ENCODE results near the gene LARP4B.

LARP4B gene

GRCh38 chr10:923844-924523 lies 7.5 kb downstream of the LARP4B start:
- no peak for DNase-seq

DNA sequence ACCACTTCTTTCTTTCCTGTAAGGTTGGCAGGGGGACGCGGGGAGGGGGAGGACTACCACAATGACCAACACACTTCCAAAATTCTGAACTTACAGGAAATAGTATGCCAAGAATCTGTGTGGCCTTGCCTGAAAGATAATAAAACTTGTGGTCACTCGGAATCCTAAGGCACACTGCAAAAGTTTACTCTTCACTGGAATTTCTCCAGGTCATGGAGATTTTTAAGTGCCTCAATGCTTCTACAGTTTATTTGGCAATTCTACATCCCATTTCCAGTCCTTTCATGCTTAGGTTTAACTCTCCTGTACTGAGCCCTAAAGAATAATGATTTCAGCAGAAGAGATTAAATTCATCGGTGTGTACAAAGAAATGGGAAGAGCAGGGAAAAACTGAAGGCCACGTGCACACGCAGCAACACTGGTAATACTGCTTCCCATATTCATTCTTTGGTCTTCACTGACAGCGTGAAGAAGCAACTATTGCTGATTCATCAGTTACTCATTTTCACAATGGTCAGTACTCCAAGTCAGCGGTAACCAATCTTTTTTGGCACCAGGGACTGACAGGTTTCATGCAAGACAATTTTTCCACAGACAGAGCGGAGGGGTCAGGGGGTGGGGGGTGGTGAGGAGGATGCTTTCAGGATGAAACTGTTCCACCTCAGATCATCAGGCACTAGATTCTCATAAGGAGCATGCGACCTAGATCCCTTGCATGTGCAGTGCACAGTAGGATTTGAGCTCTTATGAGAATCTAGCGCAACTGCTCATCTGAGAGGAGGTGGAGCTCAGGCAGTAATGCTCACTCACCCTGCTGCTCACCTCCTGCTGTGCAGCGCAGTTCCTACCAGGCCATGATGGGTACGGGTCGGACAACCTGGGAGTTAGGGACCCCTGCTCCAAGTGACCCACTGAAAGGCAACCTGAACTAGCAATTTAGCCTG lies 9.8 kb downstream of the LARP4B start:
- DNase-seq = no peak

GRCh38 chr10:920450-920849 lies 11.1 kb downstream of the LARP4B start:
- DNase-seq = no peak

- DNase-seq = no peak
Measured at GRCh38 chr10:919481-919880, 12.0 kb downstream of the LARP4B start.

DNA sequence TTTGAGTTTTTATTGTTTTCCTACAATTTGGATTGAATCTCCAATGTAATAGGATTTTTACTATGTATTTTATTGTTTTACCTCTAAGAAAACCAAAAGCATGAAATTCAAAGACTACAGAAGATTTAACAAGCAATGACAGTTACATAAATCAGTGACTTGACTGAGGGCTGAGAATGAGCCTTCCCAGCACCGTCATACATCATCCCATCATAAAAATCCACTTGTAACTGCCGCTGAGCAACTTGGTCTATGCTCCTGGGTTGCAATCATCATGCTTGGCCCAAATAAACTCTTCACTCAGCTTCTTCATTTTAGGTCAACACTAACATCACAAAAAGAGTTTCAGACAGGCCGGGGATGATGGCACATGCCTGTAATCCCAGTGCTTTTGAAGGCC lies 13.5 kb downstream of the LARP4B start:
- DNase-seq = no peak

DNA sequence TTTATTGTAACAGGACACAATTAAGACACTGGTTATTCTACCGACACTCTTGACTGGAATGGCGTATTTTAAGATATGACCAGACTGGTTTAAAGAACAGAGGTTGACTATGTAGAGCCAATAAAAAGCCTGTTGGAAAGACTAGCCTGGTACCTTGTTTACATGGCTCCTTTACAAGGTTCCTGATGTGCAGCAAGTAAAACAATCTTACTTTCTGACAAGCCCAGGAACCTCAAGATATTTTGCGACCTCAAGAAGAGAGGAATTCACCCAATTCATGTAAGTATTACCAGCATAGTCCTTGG lies 14.1 kb downstream of the LARP4B start:
- no peak for DNase-seq

GRCh38 chr10:916716-917415 lies 14.6 kb downstream of the LARP4B start:
- DNase-seq = no peak

DNA sequence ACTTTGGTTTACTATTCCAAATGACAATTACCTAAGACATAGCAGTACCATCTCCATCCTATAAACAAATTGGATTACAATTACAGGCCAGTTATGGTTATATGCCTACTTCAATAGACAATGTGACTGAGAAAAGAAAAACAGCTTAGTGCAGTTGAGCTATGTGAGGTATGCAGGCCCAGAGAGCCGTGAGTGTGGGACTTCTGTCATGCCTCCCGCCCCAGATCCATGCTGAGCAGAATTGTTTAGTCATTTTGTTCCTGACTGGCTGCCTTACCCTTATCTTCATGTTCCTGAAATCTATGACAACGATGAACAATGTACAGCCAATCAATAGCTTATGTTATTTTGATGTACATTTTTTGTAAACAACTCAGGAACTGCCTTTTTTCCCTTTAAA lies 21.7 kb downstream of the LARP4B start:
- no peak for DNase-seq

- no peak for DNase-seq
Measured at GRCh38 chr10:905972-906371, 25.5 kb downstream of the LARP4B start.

DNA sequence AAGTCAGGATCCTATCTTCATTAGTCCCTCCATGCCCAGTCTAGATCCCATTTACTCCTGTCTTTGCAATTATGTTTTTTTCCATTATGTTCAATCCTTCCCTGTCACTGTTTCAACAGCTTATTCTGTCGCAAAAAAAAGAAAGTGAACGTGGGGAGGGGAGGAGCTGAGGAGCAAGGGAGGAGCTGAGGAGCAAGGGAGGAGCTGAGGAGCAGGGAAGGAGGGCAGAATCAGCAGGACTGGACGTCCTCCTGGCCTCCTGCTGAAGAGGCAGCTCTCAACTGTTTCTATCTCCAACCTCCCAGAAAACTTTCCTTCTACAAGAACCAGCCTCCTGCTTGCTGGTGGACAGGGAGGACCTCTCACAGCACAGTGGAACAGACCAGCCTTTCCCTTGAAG lies 26.0 kb downstream of the LARP4B start:
- DNase-seq = no peak

- no peak for DNase-seq
Measured at GRCh38 chr10:904403-904802, 27.1 kb downstream of the LARP4B start.

DNA sequence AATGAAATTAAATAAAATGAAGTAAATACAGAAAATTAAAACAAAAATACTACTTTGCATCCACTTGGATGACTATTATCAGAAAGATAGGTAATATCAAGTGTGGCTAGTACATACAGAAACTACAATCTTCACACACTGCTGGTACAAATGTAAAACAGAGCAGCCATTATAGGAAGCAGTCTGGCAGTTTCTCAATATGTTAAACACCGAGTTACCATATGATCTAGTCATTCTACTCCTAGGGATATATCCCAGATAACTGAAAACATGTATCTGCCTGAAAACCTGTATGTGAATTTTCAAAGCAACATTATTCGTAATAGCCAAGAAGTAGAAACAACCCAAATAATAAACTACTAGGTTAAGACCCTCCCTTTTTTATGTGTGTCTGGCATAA lies 33.4 kb downstream of the LARP4B start:
- no peak for DNase-seq

DNA sequence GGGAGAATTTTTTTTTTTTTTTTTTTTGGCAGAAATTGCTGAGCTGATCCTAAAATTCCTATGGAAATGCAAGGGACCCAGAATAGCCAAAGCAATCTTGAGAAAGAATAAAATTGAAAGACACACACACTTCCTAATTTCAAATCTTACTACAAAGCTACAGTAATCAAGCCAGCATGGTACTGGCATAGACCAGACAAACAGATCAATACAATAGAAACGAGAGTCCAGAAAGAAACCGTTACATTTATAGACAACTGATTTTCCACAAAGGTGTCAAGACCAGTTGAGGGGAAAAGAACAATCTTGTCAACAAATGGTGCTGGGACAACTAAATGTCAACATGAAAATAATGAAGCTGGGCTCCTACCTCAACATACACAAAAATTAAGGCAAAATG lies 34.5 kb downstream of the LARP4B start:
- DNase-seq = no peak

- DNase-seq = no peak
Measured at GRCh38 chr10:895324-895723, 36.2 kb downstream of the LARP4B start.

DNA sequence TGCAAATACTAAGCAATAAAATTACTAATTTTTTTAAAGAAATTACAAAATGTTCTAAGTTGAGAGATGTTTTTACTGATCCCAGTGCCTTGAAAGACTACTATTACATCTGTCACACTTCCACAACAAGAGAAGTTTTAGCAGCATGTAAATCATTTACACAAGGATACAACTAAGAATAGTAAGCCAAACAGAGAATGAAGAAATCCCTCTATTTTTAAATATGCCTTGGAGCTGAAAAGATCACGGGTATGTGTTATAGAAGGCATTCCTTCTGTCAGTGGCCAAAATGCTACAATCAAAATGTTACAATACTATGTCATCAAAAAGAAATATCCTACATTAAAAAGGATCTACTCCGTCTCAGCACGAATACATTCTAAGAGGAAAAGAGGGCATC lies 52.6 kb downstream of the LARP4B start:
- no peak for DNase-seq

DNA sequence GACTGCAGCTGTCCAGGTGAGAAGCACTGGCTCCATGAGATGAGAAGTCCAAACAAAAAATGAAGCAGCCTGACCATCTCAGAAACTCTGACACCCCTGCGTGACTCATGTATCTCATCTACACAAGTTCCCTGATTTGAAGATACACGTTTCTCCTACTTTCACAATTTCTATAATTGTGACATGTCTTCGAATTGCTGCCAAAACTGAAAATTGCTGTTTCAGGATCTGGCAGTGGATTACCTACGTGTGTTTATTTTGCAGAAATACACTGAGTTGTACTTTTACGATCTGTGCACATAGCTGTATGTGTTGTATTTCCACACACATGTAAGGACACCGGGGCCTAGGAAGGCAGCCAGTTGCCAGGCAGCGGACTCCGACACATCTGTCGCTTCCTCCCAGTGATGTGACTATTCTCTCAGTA lies 53.2 kb downstream of the LARP4B start:
- DNase-seq = no peak

DNA sequence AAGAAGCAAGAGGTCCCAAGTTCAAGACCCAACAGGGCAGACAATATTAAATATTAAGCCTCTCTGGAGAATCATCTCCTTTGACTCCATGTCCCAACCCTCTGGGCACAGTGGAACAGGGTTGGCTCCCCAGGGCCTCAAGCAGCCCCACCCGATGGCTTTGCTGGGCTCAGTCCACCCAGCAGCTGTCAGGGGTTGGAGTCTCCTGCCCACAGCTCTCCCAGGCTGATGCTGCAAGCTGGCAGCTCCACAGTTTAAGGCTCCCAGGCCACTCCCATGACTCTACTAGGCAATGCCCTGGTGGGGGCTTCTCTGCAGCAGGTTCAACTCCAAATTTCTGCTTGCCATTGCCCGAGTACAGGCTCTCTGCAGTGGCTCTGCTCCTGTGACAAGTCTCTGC lies 55.1 kb downstream of the LARP4B start:
- DNase-seq = no peak

DNA sequence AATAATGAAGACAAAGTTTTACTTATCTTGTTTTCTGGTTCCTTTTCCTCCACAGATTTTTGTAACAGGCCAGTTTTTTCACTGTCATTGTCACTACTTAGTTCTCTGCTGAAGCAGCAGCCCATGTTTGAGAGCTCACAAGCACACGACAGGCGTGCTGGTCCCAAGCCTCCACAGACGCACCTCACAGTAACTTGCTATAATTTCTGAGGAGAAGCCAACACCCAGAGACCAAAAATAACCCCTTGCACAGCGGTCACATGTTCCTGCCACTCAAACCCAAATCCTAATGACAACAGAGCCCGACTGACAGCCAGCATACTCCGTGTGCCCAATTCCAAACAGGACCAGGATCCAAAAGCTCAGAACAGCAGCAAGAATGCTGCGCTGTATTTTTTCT lies 58.5 kb downstream of the LARP4B start:
- DNase-seq = no peak

- no peak for DNase-seq
Measured at GRCh38 chr10:871951-872403, 59.5 kb downstream of the LARP4B start.

DNA sequence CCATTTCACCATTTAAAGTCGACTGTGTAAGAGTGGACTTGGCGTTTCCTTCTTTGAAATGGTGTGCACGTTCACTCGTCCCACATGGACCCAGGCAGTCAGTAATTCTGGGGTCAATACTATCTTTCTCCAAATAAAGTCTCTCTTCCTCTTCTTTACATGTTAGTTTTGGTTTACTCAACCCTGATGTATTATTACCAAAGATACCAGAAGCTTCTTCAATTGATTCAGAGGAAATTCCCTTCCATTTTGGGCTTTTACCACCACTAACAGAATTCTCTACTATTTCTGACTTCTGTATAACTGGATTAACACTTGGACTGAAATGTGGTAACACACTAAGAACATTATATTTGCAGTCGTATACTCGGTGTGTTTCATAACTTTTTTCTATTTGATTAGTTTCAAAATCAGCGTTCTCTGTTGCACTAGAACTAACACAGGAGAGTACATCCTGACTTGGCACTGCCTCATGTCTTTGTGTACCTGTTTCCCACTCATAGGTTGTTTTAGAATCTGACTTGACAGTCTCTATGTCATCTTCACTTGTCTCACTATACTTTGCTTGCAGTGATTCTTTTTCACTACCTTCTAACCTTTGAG lies 60.8 kb downstream of the LARP4B start:
- DNase-seq = no peak

- no peak for DNase-seq
Measured at GRCh38 chr10:869171-869570, 62.3 kb downstream of the LARP4B start.

GRCh38 chr10:867807-868206 lies 63.7 kb downstream of the LARP4B start:
- no peak for DNase-seq

DNA sequence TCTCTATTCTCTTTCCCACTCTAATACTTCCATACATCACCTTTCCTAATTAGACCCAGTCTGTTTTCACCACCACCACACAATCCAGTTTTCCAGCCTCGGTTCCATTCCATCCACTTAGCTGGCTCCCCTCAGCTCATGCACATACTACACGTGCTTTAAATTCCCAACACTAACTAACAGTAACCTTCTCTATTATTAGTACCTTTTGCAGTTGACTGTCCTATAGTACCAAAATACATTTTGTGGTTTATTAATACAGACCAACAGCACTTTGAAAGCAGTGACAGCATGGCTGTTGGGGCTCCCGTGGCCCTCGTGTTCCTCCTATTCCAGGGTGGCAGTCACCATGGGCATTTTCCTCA lies 64.9 kb downstream of the LARP4B start:
- no peak for DNase-seq

All from stimulated activated naive CD4-positive, alpha-beta T cell (primary cell).